GM12875 (cell line): ENCODE data around the gene RAB7A.

Experiments
- H3K4me3 ChIP-seq: one replicate; pipeline ENCODE4 v1.5.1; 2011; ENCODE audit warnings: low read depth, low read length, control low read depth
- CTCF ChIP-seq: IDR thresholded peaks from 2 replicates; pipeline ENCODE4 v1.5.1; 2011; ENCODE audit warnings: low read depth, mild to moderate bottlenecking, control low read depth, inconsistent platforms, low read length, moderate library complexity, borderline replicate concordance; ENCODE audit not compliant: insufficient read depth

The RAB7A gene

DNA sequence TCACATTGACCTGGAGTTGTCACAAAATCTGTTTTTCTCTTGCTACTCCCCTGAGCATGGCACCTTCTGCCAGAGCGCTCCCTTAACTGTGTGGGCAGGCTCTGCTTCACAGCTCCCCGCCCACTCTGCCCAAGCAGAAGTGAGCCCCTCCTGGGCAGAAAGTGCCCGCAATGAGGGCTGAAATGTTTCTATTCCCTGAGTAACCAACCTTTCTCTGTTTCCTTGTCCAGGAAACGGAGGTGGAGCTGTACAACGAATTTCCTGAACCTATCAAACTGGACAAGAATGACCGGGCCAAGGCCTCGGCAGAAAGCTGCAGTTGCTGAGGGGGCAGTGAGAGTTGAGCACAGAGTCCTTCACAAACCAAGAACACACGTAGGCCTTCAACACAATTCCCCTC, 87.1 kb downstream of the RAB7A start:
- no peak for TF ChIP-seq CTCF
- H3K4me3 ChIP-seq, result no peak overlapping the region

DNA sequence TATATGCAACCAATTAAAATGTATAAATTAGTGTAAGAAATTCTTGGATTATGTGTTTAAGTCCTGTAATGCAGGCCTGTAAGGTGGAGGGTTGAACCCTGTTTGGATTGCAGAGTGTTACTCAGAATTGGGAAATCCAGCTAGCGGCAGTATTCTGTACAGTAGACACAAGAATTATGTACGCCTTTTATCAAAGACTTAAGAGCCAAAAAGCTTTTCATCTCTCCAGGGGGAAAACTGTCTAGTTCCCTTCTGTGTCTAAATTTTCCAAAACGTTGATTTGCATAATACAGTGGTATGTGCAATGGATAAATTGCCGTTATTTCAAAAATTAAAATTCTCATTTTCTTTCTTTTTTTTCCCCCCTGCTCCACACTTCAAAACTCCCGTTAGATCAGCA, 88.1 kb downstream of the RAB7A start:
- no peak for TF ChIP-seq CTCF
- H3K4me3 ChIP-seq, result no peak overlapping the region

- no peak overlapping the region for H3K4me3 ChIP-seq
- TF ChIP-seq CTCF, result no peak
These were observed 88.7 kb downstream of the RAB7A start for GRCh38 chr3:128814519-128815317.

- no peak for TF ChIP-seq CTCF
- no peak overlapping the region for H3K4me3 ChIP-seq
These were observed 89.5 kb downstream of the RAB7A start for GRCh38 chr3:128815318-128816064.

- no peak overlapping the region for H3K4me3 ChIP-seq
- no peak for TF ChIP-seq CTCF
These were observed 92.3 kb downstream of the RAB7A start for GRCh38 chr3:128818186-128818787.

GRCh38 chr3:128820252-128820839, 94.4 kb downstream of the RAB7A start:
- H3K4me3 ChIP-seq, result no peak overlapping the region
- no peak for TF ChIP-seq CTCF
